Neural progenitor cell (in vitro differentiated cells): ENCODE measurements around the gene LMAN1L.

Experiments used
- CTCF ChIP-seq: fragments of 200-600 bp; sonication (generic); IDR thresholded peaks from 2 replicates; pipeline ENCODE4 v1.5.1; 2017; ENCODE audit warnings: antibody characterized with exemption, mild to moderate bottlenecking
- EZH2 ChIP-seq: fragments of 200-600 bp; sonication (generic); IDR thresholded peaks from 2 replicates; pipeline ENCODE4 v1.6.1; 2017; ENCODE audit warnings: antibody characterized with exemption, mild to moderate bottlenecking, moderate library complexity
- EZH2phosphoT487 ChIP-seq: fragments of 200-600 bp; sonication (generic); IDR thresholded peaks from 2 replicates; pipeline ENCODE4 v1.6.1; 2017; ENCODE audit warnings: antibody characterized with exemption

GRCh38 chr15:74866090-74866489 lies 53.5 kb downstream of the LMAN1L start:
- TF ChIP-seq EZH2phosphoT487 (no peak), CTCF (no peak), EZH2 (no peak)
